SK-N-SH treated with all-trans-retinoic acid at 6 μM for 48 hours (cell line): Measurements from ENCODE around the gene MLPH.

Experiments
- ATAC-seq: fragments of 200-7000 bp; cut with Tn5 transposase; 3 replicates; pipeline ENCODE4 v1.9.1; 2020; ENCODE audit warnings: mild to moderate bottlenecking, moderate library complexity
- BACH2 ChIP-seq: fragments of 250-450 bp; sonication (Bioruptor Pico); IDR thresholded peaks from 2 replicates; pipeline ENCODE4 v1.9.0; 2021; ENCODE audit warnings: mild to moderate bottlenecking, borderline replicate concordance
- CREB5 ChIP-seq: fragments of 250-450 bp; sonication (Bioruptor Pico); IDR thresholded peaks from 2 replicates; pipeline ENCODE4 v1.5.1; 2020; ENCODE audit warnings: low read depth, mild to moderate bottlenecking, moderate library complexity
- CSDC2 ChIP-seq: fragments of 250-450 bp; sonication (Bioruptor Pico); IDR thresholded peaks from 2 replicates; pipeline ENCODE4 v1.5.0; 2020; ENCODE audit warnings: mild to moderate bottlenecking, moderate library complexity
- ESRRG ChIP-seq: fragments of 250-450 bp; sonication (Bioruptor Pico); IDR thresholded peaks from 2 replicates; pipeline ENCODE4 v1.6.1; 2021; ENCODE audit warnings: mild to moderate bottlenecking
- GLIS3 ChIP-seq: fragments of 250-450 bp; sonication (Bioruptor Pico); IDR thresholded peaks from 2 replicates; pipeline ENCODE4 v1.5.0; 2020; ENCODE audit warnings: mild to moderate bottlenecking, moderate library complexity
- ISL1 ChIP-seq: fragments of 250-450 bp; sonication (Bioruptor Pico); IDR thresholded peaks from 2 replicates; pipeline ENCODE4 v2.1.2; 2022; ENCODE audit warnings: mild to moderate bottlenecking, moderate library complexity
- OSR1 ChIP-seq: fragments of 250-450 bp; sonication (Bioruptor Pico); IDR thresholded peaks from 2 replicates; pipeline ENCODE4 v1.8.0; 2022; ENCODE audit warnings: moderate library complexity, mild to moderate bottlenecking, inconsistent platforms
- POU6F1 ChIP-seq: fragments of 250-450 bp; sonication (Bioruptor Pico); IDR thresholded peaks from 2 replicates; pipeline ENCODE4 v1.8.0; 2021; ENCODE audit warnings: low read depth, mild to moderate bottlenecking, moderate library complexity, borderline replicate concordance
- PPARA ChIP-seq: fragments of 250-450 bp; sonication (Bioruptor Pico); IDR thresholded peaks from 2 replicates; pipeline ENCODE4 v1.5.0; 2020; ENCODE audit warnings: mild to moderate bottlenecking, borderline replicate concordance
- SNAI2 ChIP-seq: fragments of 250-450 bp; sonication (Bioruptor Pico); IDR thresholded peaks from 2 replicates; pipeline ENCODE4 v1.5.0; 2020; ENCODE audit warnings: mild to moderate bottlenecking, moderate library complexity
- TCF4 ChIP-seq: fragments of 250-450 bp; sonication (Bioruptor Pico); IDR thresholded peaks from 2 replicates; pipeline ENCODE4 v1.8.0; 2021; ENCODE audit warnings: mild to moderate bottlenecking, moderate library complexity, borderline replicate concordance
- TOX ChIP-seq: fragments of 250-450 bp; sonication (Bioruptor Pico); IDR thresholded peaks from 2 replicates; pipeline ENCODE4 v1.8.0; 2021; ENCODE audit warnings: mild to moderate bottlenecking, moderate library complexity, borderline replicate concordance
- ZFP3 ChIP-seq: fragments of 250-450 bp; sonication (Bioruptor Pico); IDR thresholded peaks from 2 replicates; pipeline ENCODE4 v1.5.0; 2020; ENCODE audit warnings: mild to moderate bottlenecking, moderate library complexity
- ZNF565 ChIP-seq: fragments of 450-650 bp; formaldehyde crosslinking; conservative IDR thresholded peaks from 2 replicates; pipeline ENCODE4 v1.5.0; 2020; ENCODE audit warnings: low read depth, mild to moderate bottlenecking, moderate library complexity
- ZNF8 ChIP-seq: fragments of 450-650 bp; formaldehyde crosslinking; IDR thresholded peaks from 2 replicates; pipeline ENCODE4 v1.5.0; 2020; ENCODE audit warnings: mild to moderate bottlenecking, moderate library complexity
- TF ChIP-seq, protein P1 (sequence below): fragments of 250-450 bp; sonication (Bioruptor Pico); IDR thresholded peaks from 2 replicates; pipeline ENCODE4 v1.5.0; 2020; ENCODE audit warnings: mild to moderate bottlenecking, moderate library complexity
- TF ChIP-seq, protein P2 (sequence below): fragments of 250-450 bp; sonication (Bioruptor Pico); IDR thresholded peaks from 2 replicates; pipeline ENCODE4 v1.8.0; 2020; ENCODE audit warnings: mild to moderate bottlenecking, moderate library complexity, borderline replicate concordance
- TF ChIP-seq, protein P3 (sequence below): fragments of 250-450 bp; sonication (Bioruptor Pico); IDR thresholded peaks from 2 replicates; pipeline ENCODE4 v1.5.1; 2021; ENCODE audit warnings: mild to moderate bottlenecking, moderate library complexity

The MLPH gene

GRCh38 chr2:237470914-237471313, 16.1 kb upstream of the MLPH start:
- TF ChIP-seq, protein P1, sequence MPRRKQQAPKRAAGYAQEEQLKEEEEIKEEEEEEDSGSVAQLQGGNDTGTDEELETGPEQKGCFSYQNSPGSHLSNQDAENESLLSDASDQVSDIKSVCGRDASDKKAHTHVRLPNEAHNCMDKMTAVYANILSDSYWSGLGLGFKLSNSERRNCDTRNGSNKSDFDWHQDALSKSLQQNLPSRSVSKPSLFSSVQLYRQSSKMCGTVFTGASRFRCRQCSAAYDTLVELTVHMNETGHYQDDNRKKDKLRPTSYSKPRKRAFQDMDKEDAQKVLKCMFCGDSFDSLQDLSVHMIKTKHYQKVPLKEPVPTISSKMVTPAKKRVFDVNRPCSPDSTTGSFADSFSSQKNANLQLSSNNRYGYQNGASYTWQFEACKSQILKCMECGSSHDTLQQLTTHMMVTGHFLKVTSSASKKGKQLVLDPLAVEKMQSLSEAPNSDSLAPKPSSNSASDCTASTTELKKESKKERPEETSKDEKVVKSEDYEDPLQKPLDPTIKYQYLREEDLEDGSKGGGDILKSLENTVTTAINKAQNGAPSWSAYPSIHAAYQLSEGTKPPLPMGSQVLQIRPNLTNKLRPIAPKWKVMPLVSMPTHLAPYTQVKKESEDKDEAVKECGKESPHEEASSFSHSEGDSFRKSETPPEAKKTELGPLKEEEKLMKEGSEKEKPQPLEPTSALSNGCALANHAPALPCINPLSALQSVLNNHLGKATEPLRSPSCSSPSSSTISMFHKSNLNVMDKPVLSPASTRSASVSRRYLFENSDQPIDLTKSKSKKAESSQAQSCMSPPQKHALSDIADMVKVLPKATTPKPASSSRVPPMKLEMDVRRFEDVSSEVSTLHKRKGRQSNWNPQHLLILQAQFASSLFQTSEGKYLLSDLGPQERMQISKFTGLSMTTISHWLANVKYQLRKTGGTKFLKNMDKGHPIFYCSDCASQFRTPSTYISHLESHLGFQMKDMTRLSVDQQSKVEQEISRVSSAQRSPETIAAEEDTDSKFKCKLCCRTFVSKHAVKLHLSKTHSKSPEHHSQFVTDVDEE (CRISPR knock-in tag) = no peak
- TF ChIP-seq, protein P2, sequence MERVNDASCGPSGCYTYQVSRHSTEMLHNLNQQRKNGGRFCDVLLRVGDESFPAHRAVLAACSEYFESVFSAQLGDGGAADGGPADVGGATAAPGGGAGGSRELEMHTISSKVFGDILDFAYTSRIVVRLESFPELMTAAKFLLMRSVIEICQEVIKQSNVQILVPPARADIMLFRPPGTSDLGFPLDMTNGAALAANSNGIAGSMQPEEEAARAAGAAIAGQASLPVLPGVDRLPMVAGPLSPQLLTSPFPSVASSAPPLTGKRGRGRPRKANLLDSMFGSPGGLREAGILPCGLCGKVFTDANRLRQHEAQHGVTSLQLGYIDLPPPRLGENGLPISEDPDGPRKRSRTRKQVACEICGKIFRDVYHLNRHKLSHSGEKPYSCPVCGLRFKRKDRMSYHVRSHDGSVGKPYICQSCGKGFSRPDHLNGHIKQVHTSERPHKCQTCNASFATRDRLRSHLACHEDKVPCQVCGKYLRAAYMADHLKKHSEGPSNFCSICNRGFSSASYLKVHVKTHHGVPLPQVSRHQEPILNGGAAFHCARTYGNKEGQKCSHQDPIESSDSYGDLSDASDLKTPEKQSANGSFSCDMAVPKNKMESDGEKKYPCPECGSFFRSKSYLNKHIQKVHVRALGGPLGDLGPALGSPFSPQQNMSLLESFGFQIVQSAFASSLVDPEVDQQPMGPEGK (CRISPR knock-in tag) = no peak
- TF ChIP-seq OSR1 (CRISPR knock-in tag) (no peak), TCF4 (CRISPR knock-in tag) (no peak), ZFP3 (CRISPR knock-in tag) (no peak), ZNF8 (CRISPR knock-in tag) (no peak), CSDC2 (CRISPR knock-in tag) (no peak), CREB5 (CRISPR knock-in tag) (no peak), POU6F1 (CRISPR knock-in tag) (no peak), ISL1 (CRISPR knock-in tag) (no peak), ESRRG (CRISPR knock-in tag) (no peak), SNAI2 (no peak), PPARA (CRISPR knock-in tag) (no peak)
- TF ChIP-seq, protein P3, sequence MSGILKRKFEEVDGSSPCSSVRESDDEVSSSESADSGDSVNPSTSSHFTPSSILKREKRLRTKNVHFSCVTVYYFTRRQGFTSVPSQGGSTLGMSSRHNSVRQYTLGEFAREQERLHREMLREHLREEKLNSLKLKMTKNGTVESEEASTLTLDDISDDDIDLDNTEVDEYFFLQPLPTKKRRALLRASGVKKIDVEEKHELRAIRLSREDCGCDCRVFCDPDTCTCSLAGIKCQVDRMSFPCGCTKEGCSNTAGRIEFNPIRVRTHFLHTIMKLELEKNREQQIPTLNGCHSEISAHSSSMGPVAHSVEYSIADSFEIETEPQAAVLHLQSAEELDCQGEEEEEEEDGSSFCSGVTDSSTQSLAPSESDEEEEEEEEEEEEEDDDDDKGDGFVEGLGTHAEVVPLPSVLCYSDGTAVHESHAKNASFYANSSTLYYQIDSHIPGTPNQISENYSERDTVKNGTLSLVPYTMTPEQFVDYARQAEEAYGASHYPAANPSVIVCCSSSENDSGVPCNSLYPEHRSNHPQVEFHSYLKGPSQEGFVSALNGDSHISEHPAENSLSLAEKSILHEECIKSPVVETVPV (CRISPR knock-in tag) = no peak
- TF ChIP-seq, all 23 proteins: peak for 0
- ATAC-seq = no peak

DNA sequence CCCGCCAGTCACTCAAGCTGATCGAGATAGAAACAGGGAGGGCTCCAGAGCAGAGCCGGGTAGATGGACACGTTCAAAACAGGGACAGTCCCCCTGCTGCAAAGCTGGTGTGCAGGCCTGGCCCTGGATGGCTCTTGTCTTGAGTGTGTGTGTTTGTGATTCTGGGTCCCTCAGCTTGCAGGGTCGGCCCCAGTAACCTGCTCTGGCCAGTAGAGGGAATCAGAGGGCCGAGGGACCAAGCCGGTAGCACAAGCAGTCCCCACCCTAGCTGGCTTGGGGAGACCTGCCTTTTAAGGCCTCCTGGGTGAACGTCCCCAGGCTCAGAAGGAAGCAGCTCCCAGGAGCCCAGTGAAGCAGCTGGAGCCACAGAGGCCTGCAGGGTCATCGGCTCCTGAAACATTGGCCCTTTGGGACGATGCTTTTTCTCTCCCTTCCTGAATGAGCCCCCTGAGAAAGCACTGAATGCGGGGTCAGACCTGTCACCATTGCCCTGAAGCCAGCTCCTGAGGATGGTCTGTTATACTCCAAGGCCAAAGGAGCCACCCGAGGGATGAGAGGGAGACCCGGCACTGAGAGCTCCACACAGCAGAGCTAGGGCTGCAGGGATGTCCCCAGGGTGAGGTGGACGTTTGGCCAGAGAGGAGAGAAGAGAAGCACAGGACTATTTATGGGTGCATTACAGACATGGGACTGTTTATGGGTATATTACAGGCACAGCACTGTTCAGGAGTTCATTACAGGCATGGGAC, 15.4 kb upstream of the MLPH start:
- ATAC-seq = peak; percentile 56
- TF ChIP-seq BACH2 (CRISPR knock-in tag) (no peak), ZNF565 (CRISPR knock-in tag) (no peak)

DNA sequence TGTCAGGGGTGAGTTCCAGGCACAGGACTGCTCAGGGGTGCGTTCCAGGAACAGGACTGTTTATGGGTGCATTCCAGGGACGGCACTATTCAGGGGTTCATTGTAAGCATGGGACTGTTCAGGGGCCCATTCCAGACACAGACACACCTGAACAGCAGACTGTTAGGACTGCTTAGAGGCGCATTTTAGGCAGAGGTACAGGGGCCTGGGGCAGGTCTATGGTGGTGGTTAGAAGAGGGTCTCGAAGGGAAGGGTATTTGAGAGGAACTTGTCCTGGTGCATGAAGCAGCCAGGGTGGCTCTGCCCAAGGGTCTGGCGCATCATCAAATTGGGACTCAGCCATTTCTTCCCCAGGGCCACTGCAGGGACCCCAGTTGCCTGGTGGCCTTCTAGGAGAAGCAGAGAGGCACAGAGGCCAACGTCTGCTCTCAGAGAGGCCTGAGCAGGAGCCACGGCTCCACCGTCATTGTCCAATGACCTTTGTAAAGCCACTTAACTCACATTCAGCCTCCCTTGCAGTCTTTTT, 14.8 kb upstream of the MLPH start:
- no peak for ATAC-seq
- TF ChIP-seq TOX (no peak), GLIS3 (CRISPR knock-in tag) (no peak), SNAI2 (no peak), OSR1 (CRISPR knock-in tag) (no peak)
